GM18526 (cell line): ENCODE data around the gene PRKCZ.

Experiments used
- POLR2A ChIP-seq: IDR thresholded peaks from 3 replicates; pipeline ENCODE4 v1.6.1; 2011; ENCODE audit not compliant: insufficient read length; ENCODE audit errors: extremely low read depth

Gene PRKCZ

DNA sequence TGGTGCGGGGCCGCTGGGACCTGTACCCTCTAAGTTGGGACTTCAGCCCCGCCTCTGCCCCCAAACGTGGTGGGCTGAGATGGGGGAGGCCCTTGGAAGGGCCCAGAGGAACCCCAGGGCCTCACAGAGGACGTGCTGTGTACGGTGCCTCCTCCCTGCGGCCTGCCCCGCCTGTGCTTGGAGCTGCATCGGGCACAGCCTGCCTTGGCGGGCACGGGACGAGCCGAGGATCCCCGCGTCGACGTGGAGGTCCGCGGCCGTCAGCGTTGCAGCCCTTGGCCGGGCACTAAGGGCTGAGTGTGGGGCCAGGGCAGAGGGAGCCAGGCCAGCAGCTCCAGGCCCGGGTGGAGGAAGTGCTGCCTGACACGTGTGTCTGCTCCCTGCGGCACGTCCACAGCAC is 43.4 kb downstream of the PRKCZ start:
- TF ChIP-seq POLR2A, result no peak

DNA sequence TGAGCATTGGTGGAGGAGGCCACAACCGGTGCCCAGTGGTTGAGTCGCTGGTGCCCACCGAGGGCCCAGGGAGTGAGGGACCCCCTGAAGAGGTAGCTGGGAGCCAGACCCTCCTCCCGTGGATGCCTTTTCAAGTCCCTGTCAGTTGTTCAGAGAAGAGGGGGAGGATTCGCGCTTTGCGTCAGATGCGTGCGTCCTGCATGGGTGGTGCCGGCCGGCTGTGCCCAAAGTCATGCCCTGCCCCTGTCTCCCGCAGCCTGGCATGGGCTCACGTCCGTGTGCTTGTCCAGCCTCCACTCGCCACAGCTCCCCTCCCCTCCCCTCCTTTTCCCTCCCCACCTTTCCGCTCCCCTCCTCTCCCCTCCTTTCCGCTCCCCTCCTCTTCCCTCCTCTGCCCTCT is 45.2 kb downstream of the PRKCZ start:
- no peak for TF ChIP-seq POLR2A

DNA sequence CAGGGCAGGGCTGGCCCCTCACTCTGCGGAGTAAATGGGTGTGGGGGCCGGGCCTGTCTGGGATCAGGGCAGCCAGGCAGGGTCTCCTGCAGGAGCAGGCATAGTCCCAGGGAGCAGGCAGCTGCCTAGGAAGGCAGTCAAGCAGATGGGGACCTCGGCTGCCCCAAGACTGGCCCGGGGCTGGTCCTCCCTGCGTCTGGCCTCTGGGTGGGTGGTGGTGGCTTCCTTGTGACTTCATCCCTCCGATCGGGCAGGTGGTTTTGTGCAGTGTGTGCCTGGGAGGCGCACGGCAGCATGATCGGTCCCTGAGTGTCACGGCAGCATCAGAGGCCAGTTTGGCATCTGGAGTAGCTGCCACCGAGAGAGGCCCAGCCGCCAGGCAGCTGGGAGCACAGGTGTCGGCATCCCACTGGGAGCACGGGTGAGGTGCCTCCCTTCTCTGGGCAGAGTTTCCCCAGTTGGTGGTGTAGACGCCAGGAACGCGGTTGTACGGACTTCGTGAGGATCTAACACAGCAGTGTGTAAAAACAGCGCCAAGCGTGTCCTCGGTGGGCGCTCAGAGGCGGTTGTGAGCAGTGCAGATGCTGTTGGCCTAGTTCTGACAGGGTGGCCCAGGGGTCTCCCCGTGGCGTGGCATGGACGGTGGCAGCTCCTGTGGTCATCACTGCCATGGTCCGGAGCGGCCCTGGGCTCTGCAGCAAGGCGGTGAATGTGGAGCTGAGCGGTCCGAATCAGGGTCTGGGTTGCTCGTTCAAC is 45.9 kb downstream of the PRKCZ start:
- TF ChIP-seq POLR2A, result no peak

DNA sequence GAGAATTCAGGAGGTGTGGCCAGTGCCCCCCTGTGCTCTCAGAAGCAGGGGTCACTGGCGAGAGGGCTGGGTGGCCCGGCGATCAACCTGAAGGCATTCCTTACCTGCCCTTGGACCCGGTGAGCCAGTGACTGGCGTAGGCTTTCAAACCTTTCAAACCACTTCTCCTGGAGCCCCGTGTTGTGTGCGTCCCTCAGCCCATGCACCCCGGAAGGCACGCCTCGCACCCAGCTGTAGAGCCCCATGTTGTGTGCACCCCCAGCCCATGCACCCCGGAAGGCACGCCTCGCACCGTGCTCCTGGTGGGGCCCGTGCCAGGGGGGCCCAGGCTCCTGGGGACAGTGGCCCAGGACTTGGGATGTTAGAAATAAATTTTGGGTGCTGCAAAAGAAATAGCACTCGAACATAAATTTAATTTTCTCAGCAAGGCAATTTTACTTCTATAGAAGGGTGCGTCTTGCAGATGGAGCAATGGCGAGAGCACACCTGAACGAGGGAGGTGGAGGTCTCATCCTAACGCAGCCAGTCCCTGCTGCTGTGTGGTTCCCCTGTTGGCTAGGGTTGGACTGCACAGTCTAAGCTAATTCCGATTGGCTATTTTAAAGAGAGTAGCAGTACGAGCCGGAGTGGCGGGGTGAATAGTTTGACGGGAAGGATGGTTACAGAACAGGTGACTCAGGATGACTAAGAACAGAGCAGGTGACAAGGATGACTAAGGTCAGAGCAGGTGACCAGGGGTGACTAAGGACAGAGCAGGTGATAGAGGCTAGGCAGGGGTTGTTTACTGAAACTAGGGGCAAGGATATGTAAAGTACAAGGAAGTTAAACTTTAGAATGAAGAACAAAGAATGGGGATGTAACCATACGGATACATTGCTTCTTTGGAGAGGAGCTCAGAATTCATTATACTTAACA is 47.4 kb downstream of the PRKCZ start:
- TF ChIP-seq POLR2A, result no peak

DNA sequence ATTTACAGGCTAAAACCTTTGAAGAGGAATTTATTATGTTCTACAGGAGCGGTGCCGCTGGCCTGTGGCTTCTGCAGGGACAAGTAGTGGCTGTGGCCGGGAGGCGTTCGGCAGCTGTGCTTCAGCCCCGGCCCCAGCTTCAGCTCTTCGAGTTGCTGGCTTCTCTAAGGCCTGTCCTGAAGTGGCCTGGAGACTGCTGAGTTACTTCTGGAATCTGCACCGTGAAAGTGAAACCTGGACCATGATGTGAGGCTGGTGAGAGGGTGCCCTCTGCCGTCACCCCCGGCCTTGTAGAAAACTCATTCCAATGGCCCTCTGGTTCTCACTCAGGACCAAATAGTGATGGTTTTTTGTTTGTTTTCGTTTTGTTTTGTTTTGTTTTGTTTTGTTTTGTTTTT is 48.1 kb downstream of the PRKCZ start:
- TF ChIP-seq POLR2A, result no peak

DNA sequence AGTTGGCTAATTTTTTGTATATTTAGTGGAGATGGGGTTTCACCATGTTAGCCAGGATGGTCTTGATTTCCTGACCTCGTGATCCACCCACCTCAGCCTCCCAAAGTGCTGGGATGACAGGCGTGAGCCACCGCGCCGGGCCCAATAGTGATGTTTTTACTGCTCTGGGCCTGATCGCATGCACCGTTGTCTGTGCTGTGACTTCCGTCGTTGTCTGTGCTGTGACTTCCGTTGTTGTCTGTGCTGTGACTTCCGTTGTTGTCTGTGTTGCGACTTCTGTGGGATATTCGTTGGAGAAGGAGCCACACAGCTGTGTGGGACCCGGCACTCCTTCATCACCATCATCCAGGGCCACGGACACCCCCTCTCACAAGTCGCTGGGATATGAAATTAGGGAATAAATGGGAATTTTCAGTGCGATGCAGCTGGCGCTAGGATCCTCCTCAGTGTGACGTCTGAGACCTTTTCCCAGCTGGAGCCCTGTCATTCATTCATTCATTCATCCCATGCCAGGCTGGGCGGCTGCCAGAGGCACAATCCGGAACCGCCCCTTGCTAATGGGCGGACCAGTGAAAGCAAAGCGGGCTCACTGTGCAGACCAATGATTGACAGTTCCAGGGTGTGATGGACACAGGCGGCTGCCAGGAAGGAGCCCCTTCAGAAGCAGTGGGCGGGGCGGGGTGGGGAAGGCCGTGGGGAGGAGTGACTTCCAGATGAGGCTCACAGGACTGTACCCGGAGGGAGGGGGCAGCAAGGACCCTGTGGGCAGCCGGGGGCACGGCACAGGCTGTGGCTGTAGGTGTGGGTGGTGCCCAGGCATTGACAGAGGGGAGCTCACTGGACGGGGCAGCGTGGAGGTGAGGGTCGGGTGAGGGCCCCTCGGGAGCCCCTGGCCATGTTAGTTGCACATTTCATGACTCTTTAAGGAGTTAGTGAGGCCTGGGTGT is 48.9 kb downstream of the PRKCZ start:
- no peak for TF ChIP-seq POLR2A

DNA sequence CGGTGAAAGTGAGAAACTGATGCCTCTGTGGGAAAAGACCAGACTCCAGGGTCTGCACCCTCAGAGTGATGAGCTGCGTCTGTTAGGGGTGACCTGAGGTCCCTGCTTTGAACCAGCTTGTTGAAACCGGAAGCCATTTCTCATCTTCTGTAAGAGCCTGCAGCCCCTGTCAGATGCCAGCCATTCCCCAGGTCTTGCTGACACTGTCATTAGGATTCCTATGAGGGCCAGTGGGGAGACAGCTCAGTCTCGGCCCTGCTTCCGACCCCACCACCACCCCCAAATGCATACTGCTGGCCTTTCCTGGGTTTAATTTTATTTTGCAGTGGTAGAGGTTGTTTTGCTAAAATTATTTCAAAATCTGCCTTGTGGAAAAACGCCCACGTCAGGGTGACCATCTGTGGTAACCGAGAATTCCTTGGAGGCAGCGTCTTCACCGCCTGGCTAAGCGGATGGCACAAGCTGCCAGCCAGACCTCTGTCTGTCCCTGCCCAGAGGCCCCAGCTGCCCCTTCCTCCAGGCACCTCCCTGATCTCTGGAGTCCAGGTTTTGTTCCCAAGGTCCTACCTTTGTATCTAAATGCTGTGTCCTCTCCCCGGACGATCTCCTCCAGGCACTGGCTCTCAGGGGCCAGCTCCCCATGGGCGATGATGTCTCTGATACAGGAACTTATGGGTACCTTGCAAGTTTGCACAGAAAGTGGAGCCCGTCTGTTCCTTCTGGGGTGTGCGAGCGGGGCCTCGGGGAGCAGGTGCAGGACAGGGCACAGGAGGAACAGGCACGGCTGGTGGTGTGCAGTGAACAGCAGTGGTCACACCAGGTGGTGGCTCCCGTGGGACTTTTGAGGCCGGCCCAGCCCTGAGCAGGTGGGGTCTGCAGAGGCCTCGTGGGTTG is 49.9 kb downstream of the PRKCZ start:
- no peak for TF ChIP-seq POLR2A

DNA sequence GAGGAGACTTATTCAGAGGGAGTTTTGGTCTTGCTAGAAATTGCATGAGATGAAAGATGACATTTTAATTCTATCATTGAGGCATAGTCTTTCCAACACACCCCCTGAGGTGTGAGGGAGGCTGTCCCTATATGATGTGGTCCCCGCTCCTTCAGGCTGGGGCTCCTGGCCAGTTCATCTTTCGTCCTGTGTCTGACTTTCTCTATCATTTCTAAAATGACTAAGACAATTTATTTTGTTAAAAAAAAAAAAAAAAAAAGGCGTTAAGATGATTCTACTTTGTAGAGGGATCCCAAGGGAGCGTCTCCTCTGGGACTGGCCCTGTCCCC is 50.5 kb downstream of the PRKCZ start:
- no peak for TF ChIP-seq POLR2A

DNA sequence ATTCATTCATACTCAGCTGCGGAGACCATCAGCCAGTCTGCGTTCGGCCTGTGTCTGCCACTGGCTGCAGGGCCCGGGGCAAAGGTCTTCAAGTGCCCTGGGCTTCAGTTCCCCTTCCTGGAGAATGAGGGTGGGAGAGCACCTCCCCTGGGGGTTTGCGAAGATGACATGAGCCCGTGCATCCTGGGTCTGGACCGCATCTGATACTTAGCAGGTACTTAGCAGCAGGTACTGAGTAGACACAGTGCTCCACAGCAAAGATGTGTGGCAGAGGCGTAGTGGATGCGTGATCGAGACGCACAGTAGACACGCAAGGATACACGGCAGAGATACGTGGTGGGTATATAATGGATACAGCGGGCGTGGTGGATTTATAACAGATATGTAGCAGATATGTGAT is 51.3 kb downstream of the PRKCZ start:
- no peak for TF ChIP-seq POLR2A

DNA sequence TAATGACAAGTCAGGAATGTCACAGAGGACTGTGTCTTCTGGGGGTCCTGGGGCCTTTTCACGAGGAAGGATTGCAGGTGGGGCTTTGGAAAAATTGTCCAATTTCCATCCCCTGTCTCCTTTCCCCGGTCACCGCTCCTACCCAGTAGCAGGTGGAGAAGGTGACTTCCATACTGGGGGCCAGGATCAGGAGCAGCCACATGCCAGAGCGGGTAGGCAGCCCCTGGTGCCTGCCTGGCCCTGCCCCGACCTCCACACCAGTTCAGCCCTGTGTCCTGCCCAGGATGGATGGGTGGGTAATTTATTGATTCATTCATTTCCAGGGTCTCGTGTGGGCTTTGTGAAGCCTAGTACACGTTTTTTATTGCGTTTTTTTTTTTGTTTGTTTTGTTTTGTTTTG is 51.7 kb downstream of the PRKCZ start:
- TF ChIP-seq POLR2A, result no peak

DNA sequence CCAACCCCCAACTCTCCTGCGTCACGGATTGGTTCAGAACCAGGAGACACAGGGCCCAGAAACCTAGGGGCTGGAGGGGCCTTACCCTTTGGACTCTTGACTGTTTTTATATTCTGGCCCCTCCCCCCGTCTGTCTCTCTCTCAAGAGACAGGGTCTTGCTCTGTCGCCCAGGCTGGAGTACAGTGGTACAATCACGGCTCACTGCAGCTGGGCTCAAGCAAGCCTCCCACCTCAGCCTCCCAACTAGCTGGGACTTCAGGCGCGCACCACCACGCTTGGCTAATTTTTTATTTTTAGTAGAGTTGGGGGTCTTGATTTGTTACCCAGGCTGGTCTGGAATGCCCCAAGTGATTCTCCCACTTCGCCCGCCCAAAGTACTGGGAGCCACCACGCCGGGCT is 52.5 kb downstream of the PRKCZ start:
- TF ChIP-seq POLR2A, result no peak

DNA sequence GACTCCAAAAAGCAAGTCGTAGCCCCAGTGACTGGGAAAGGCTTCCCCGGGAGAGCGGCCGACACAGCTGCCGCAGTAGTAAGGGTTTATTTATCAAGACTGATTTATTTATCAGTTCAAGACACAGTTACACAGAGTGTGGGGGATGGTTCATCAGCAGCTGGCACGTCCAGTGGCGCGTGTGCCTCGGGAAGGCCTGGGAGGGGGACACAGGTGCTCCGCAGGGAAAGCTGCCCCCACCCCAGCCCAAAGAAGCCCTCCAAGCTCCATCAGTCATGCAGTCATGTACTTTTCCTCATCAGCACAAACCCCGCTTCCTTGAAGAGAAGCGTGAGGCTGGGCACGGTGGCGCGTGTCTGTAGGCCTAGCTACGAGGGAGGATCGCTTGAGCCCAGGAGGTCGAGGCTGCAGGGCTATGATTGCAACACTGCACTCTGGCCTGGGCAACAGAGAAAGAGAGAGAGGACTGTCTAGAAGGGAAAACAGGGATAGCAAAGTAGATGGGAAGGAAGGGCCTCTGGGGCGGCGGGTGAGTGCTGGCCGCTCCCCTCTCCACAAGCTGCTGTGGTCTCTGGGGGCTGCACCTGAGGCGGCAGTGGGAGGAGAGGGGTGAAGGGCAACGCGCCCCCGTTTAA is 53.2 kb downstream of the PRKCZ start:
- no peak for TF ChIP-seq POLR2A

DNA sequence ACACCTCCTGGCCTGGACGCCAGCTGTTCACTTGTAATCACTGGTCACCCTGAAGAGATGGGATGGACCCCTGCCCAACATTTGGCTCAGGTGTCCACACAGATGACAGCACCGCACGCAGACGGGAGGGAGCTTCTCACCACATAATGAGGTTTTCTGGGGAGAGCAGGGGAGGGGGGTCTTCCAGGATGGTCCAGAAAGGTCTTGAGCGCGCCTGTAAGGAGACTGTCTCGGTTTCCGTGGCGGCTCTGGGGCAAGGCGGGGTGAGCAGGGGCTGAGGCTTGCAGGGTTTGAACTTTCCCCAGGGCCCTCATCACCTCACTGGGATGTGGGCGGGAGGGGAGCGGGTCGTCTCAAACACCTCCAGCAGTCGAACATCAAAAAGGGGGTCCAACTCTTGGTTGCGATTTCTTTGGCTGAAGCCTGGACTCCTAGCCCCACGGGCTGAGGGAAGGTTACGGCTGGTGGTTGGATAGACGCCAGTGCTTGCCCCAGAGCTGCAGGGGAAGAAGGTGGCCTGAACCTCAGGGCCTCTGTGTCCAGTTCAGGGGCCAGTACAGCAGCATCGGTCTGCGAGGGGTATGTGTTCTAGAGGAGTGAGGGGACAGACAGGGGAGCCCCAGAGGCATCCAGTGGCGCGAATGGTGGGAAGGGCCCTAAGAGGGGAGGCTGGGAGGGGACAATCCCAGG is 53.8 kb downstream of the PRKCZ start:
- no peak for TF ChIP-seq POLR2A
